Sciatic nerve (tissue), 2 donors: ENCODE data around the gene GAS2L2. TPM values are rescaled to one million over a fixed set of nuclear protein-coding genes. Genes with fewer than 3 reads are reported as not detected.

Experiments used
- ATAC-seq: fragments of 200-7000 bp; cut with Tn5 transposase; one replicate; pipeline ENCODE4 v1.9.1; 2020; ENCODE audit warnings: mild to moderate bottlenecking, moderate library complexity
- DNase-seq: peaks from one replicate; pipeline ENCODE4 v3.0.0-alpha.2; 2020; ENCODE audit warnings: low spot score
- intact Hi-C: fragments of 100-400 bp; cut with DNase I; formaldehyde crosslinking; loops from one replicate; pipeline ENCODE4 v1.14.2; 2022
- total RNA-seq: library from RNA; stranded (reverse); fragmentation: NEBNext Ultra II Directional; extraction: Animal tissue kit (Norgen Biotek cat#: 25700); gene quantifications from one replicate; pipeline ENCODE4 v1.2.1, GENCODE V29; 2021
- donor health status: DM: no; HTN: no; CAD: no.
- donor health status: DM: no; HTN: no; CAD: no.

The GAS2L2 gene
- total RNA-seq, 1 donor from 2014 or later: 0.13 TPM

DNA sequence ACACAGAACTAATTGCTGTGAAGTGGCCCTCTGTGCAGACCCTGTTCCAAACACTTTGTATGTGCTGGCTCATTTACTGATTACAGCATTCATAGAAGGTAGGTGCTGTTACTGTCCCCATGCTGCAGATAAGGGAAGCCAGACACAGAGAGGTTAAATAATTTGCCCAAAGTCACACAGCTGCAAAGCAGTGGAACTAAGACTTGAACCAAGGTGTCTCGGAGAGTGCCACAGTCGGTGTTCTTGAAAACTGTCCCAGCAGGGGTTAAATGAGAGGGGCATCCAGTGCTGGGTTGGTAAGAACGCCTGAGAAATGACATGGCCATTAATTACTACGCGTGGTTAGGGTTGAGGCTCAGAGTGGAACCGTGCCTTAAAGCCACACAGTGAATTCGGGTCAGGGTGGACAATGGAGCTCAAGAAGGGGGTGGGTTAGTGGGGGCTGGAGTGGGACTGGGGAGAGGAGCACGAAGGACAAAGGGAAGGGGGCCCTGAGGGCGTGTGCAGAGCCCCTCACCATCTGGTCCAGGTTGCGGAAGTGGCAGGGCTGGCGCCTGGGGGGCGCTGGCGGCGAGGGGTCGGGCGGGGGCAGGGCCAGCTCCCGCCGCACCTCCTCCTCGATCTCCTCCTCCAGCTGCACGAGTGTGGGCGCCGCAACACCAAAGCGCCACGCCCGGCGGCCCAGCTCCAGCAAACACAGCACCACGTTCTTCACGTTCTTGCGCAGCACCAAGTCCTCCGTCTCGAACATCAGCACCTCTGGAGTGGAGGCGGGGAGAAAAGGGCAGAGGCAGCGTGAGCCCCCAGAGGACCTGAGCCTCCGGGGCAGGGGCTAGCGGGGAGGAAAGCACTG, 3.3 kb downstream of the GAS2L2 start:
- intact Hi-C loops: loop anchor here (10.0 kb wide), 1 partner anchor 135 kb away; no protein-coding TSS in a partner anchor
- DNase-seq: no peak
- ATAC-seq: peak; percentile 31

DNA sequence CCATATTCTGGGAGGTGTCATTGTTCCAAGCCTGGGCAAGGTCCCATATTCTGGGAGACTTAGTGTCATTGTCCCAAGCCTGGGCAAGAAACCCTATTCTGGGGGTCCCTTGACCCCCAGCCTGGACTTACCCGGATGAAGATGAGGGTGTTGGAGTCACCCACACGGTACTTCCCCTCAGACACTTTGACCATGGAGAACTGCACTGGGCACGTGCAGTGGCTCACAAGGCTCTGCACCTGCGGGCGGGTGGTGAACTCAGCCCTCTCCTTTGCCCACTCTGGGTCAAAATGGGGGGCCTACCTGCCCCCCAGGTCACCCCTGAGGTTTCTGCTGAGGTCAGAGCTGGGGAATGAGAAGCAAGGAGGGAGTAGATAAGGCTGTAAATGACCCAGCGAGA, 4.1 kb downstream of the GAS2L2 start:
- intact Hi-C loops: loop anchor here (10.0 kb wide), 1 partner anchor 134 kb away; no protein-coding TSS in a partner anchor
- DNase-seq (no peak), ATAC-seq (no peak)

DNA sequence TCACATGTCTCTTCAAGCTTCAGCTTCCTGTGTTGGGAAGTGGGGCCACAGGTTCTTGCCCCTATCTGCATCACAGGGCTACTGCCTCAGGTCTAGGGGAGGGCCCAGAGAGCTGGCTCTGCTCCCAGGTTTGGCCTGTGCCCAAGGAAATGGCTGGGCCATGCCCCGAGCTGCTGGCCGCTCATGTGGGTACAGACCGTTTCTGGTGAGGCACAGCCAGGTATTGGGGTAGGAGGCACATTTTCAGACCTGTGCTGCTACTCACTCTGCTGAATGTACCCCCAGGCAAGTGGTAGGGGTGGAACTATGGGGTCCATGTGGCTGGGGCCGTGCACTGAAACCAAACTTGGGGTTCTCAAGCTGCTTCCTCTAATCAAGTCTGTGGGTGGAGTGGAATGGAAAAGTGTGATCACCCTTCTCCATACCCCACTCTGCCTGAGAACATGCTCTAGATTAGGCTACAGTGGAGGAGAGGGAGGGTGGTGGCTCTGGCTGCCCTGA, 4.6 kb downstream of the GAS2L2 start:
- peak; percentile 15 for ATAC-seq
- intact Hi-C loops: loop anchor here (10.0 kb wide), 1 partner anchor 134 kb away; no protein-coding TSS in a partner anchor
- DNase-seq: no peak

GRCh38 chr17:35747540-35748017, 5.5 kb downstream of the GAS2L2 start:
- DNase-seq (peak; percentile 88), ATAC-seq (peak; percentile 84)
- intact Hi-C loops: loop anchor here (10.0 kb wide), 1 partner anchor 133 kb away; no protein-coding TSS in a partner anchor

DNA sequence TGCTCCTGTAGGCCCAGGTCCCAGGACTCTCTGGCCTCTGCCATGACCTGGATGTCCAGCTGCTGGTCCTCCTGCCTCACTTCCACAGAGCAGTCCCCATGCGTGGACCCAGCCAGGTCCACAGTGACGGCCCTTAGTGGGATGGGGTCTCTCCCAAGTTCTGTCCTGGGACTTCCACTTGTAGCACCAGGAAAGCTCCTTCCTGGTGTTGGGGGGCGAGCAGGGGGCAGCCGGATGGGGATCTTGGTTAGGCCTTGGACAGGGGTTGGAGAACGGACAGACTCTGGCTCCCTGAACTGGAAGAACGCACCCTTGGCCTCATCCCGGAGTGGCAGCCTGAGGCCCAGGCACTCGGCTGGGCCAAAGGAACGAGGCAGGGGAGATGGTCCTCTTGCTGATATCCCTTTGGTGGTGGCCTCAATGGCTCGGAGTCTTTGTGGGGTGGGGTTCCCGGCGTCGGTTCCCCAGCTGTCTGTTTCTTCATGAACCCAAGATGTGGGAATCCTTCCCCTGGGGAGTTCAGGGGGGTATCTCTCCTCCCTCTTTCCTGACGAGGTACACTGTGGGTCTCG, 7.2 kb downstream of the GAS2L2 start:
- DNase-seq: no peak
- ATAC-seq: no peak
- intact Hi-C loops: loop anchor here (10.0 kb wide), 1 partner anchor 131 kb away; no protein-coding TSS in a partner anchor

DNA sequence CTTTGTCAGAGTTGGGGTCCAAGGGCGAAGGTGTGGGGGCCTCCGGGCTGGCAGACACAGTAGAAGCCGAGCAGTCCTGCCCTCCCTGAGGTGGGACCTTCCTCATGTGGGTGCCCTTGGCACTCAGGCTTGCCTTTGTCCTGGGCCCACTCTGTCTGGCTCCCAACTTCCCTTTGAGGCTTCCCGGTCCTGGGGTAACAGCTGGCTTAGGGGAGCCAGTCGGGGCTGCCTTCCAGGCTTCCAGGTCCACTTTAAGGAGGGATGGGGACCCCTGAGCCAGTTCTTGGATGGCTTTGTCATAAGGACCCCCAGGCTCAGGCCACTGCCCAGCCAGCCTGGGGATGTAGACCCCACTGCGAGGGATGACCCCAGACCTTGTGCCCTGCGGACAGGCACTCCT, 7.8 kb downstream of the GAS2L2 start:
- ATAC-seq: no peak

DNA sequence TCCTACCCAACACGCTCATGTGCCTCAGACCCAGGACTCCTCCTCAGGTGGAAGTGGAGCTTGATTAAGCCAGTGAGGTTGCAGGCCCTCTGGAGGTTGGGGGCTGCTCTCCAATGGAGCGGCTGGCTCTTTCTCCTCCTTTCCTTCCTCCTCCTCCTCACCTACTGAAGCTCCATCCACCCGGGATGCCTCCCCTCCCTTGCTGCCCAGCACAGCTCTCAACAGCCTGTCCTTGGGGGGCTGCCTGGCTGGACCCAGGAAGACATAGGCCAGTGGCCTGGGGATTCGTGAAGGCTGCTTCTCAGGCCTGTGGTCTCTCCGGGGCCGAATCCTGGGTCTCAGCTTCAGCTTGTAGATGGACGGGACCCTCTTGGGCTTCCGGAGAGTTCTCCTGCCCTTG, 8.2 kb downstream of the GAS2L2 start:
- intact Hi-C loops: loop anchor here (10.0 kb wide), 1 partner anchor 130 kb away; no protein-coding TSS in a partner anchor
- no peak for DNase-seq
- no peak for ATAC-seq

More for the DNA sequence above, 7.8 kb downstream of the GAS2L2 start:
- intact Hi-C loops: loop anchor here (10.0 kb wide), 1 partner anchor 130 kb away; no protein-coding TSS in a partner anchor
- no peak for DNase-seq

GRCh38 chr17:35743626-35744328, 9.3 kb downstream of the GAS2L2 start:
- intact Hi-C loops: loop anchor here (10.0 kb wide), 1 partner anchor 129 kb away; no protein-coding TSS in a partner anchor
- no peak for ATAC-seq
- no peak for DNase-seq

DNA sequence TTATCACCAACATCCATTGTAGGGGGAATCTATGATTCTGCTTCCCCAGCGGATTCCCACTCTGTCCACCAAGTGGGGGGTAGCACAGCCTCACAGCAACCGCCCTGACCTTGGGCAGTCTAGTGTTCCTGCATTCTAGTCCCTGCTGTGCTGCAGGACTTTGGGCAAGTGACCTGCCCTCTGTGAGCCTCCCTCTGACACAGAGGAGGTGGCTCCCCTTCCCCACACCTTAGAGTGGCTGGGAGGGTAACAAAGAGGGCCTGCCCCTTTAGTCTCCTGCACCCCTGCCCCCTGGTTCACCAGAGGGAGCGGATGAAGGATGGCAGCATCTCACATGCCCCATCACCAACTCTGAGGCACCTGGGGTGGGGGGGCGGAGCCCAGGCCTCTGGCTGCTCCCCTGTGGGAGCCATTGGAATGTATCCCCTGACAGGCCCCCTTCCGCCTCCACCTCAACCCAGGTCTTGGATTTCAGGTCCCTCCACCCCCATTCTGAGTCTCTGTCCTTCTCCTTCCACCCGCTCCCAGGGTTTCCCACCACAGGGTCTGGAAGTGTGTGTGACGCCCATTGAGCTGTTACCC, 10.1 kb downstream of the GAS2L2 start:
- ATAC-seq: no peak
- DNase-seq: no peak
- intact Hi-C loops: loop anchor here (10.0 kb wide), 1 partner anchor 128 kb away; no protein-coding TSS in a partner anchor

GRCh38 chr17:35742496-35742895, 10.5 kb downstream of the GAS2L2 start:
- DNase-seq: no peak
- ATAC-seq: no peak
- intact Hi-C loops: loop anchor here (10.0 kb wide), 1 partner anchor 128 kb away; no protein-coding TSS in a partner anchor

DNA sequence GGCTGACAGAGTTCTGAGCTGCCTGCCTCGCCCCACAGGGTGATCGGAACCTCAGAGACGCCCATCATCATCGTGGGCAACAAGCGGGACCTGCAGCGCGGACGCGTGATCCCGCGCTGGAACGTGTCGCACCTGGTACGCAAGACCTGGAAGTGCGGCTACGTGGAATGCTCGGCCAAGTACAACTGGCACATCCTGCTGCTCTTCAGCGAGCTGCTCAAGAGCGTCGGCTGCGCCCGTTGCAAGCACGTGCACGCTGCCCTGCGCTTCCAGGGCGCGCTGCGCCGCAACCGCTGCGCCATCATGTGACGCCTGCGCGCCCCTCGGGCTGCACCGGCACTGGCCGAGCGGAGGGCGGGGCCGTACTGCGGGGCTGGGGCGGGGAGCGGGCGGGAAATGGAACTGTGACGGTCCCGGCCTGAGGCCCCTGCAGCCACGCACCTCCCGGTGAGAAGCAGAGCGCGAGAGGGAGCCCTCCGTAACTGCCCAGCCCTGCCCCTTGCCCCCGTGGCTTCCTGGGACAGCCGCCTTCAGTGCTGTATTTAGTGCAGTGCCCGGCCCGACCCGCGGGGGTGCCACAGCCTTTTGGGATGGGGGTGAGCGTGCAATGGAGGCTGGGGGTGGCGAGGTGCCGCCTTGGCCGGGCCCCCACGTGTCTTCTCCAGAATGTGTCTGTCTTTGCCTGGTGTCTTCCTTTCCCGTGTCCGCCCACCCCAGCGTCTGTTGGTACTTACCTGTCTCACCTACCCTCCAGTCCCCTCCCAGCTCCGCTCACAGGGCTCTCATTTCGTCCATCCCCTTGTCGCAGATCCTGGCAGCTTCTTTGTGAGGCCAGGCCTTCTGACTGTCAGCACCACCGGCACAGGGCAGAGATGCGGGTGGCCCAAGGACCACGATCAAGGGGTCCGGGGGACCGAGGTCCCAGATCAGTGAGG, 11.8 kb downstream of the GAS2L2 start:
- DNase-seq: no peak
- peak; percentile 31 for ATAC-seq
- intact Hi-C loops: loop anchor here (10.0 kb wide), 1 partner anchor 126 kb away; no protein-coding TSS in a partner anchor

GRCh38 chr17:35740216-35740615, 12.8 kb downstream of the GAS2L2 start:
- intact Hi-C loops: loop anchor here (10.0 kb wide), 1 partner anchor 125 kb away; no protein-coding TSS in a partner anchor
- DNase-seq (no peak), ATAC-seq (no peak)

GRCh38 chr17:35738519-35739133, 14.4 kb downstream of the GAS2L2 start:
- ATAC-seq: no peak
- intact Hi-C loops: no loop called here
- peak; percentile 25 for DNase-seq

DNA sequence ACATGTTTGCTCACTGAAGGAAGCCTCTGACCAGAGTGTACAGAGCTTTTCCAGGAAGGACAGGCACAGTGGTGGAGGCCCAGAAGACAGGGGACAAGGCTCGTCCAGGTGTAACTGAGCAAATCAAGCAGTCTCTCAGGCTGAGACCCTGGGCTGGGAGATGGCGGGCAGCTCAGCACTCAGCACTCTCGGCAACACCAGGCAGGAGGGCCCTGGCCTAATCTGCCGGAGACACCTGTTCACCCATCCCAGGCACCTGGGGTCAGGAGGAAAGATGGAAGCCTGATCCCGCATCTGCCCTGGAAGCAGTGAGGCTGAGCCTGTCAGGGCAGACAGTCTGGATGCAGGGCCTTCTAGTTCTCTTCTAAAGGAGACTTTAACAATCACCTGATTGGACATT, 16.8 kb downstream of the GAS2L2 start:
- intact Hi-C loops: no loop called here
- ATAC-seq: no peak
- no peak for DNase-seq

DNA sequence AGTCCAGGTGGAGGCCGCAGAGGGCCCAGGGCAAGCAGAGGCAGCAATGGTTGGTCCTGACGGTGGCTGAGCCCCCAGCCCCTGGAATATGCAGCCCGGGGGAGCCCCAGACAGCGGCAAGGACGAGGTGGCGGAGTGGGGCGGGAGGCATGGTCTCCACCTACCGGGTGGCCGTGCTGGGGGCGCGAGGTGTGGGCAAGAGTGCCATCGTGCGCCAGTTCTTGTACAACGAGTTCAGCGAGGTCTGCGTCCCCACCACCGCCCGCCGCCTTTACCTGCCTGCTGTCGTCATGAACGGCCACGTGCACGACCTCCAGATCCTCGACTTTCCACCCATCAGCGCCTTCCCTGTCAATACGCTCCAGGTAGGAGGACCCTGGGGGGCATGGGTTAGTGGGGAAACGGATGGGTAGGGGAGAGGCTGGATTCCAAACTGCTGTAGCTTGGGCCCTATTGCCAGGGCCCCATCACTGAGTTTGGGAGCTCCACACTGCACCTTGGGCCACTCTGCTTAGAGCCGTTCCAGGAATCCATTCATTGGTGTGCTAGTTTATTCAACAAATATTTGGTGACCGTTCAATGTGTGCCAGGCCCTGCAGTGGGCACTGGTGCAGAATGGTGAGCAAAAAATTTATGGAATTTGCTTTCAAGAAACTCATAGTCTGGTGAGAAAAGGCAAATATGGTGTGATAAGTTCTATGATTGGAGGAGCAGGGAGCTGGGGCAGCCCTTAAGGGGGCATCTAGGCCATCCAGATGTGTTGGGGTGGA, 17.8 kb downstream of the GAS2L2 start:
- intact Hi-C loops: no loop called here
- DNase-seq (no peak), ATAC-seq (no peak)

- ATAC-seq: no peak
- intact Hi-C loops: no loop called here
- DNase-seq: no peak
Observed at GRCh38 chr17:35734396-35734795, 18.6 kb downstream of the GAS2L2 start.
